Measurements from ENCODE around the gene OTOP3. TPM values are rescaled to one million over a fixed set of nuclear protein-coding genes. Genes with fewer than 3 reads are reported as not detected.
A peak's percentile ranks its signal among the peaks of the same experiment; 100 is the strongest.

The OTOP3 gene
- total and polyA plus RNA-seq, 8 donors, result 0.15 to 0.65 (median 0.35) TPM

DNA sequence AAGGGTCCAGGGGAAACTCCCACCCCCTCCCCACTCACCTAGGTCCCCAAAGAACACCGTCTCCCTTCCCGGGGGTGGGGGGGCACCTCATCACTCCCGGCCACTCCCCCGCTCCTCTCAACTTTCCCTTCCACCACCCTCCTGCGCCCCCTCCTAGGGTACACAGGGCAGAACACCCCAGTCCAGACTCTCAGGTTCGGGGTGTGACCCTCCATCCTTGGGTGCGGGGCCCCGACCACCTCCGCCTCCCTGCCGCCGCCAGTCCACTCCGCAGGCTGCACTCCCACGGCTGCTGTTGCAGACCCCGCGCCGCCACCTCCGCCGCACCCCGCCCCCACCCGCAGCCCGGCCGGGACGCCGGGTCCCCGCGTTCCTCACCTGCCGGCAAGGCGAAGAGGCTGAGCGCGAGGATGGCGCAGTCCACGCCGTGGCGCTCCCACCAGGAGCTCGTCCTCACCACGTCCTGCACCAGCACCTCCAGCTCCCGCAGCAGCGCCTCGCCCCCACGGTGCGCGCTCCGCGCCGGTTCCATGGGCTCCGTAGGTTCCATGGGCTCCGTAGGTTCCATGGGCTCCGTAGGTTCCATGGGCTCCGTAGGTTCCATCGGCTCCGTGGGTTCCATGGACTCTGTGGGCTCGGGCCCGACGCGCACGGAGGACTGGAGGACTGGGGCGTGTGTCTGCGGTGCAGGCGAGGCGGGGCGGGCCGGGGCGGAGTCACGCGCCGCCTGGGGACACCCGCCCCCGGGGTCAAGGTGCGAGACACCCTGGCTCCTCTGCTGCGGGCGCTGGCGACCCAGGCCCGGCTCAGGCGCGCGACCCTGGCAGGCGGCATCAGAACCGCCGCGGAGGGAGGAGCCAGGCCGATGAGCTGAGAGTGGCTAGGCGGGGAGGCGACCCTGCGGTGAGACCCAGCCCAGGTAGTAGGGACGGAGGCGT is 42.5 kb upstream of the OTOP3 start, which contains the start of gene FADS6:
FADS6 (minus strand) TSS at position 660 of the 938 bp plus-strand sequence; CDS start at position 622, 38 bp downstream.
- DNase-seq (no peak), FAIRE-seq (no peak), ATAC-seq (peak; percentile 49 to 70 (median 56))
- Histone ChIP-seq H3K9me3 (no peaks in the 10 kb centered on the region), H3K27me3 (no peaks in the 10 kb centered on the region), H3K36me3 (no peaks in the 10 kb centered on the region), H3K4me3 (peak within 1 kb of the TSS in 2 of 4 donors; percentile 20 to 30), H3K4me1 (peaks cover 0 to 8% (median 6%) of the 10 kb centered on the region in 3 donors), H3K27ac (no peak within 1 kb of the TSS)
- intact Hi-C loops (cut with DNase I), result no loop called here
- TF ChIP-seq, protein P1, sequence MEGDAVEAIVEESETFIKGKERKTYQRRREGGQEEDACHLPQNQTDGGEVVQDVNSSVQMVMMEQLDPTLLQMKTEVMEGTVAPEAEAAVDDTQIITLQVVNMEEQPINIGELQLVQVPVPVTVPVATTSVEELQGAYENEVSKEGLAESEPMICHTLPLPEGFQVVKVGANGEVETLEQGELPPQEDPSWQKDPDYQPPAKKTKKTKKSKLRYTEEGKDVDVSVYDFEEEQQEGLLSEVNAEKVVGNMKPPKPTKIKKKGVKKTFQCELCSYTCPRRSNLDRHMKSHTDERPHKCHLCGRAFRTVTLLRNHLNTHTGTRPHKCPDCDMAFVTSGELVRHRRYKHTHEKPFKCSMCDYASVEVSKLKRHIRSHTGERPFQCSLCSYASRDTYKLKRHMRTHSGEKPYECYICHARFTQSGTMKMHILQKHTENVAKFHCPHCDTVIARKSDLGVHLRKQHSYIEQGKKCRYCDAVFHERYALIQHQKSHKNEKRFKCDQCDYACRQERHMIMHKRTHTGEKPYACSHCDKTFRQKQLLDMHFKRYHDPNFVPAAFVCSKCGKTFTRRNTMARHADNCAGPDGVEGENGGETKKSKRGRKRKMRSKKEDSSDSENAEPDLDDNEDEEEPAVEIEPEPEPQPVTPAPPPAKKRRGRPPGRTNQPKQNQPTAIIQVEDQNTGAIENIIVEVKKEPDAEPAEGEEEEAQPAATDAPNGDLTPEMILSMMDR (IDR thresholded peaks at IDR 0.05), result no peak
- WGBS, 2 donors, result 2 to 4% methylated on average over 71 to 86 of the region's 86 CpGs

DNA sequence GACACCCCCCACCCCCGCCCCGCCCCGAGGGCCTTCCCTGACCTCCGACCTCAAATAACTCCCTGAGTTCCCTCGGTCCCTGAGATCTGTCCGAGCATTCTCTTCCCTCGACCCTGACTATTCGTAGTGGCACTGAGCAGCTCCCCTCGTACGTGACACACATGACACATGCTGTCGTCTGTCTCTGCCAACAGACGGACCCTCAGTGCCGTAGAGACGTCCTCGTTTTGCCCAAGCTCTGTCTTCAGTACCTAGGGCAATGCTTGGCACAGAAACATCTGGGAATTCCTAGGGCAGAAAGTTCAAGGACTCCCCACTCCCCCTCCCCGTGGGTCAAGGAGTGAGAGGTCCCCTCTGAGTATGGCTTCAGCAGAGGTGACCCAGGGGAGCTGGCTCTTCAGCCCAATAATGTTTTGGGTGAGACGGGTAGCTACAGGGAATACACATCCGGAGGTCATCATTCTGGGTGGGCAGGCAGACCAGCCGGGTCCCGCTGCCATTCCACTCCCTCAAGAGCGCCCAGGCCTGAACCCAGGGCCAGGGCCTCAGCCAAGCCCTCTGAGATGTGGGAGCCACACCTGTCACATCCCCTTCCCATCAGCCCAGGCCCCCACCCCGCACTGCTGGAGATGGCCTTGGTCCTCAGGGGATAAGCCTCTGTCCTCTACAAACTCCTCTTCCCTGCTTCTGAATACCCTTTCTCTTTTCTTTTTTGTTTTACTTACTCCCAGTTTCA is 41.6 kb upstream of the OTOP3 start:
- peak overlapping the region in 1 of 4 donors; percentile 30 for H3K4me3 ChIP-seq
- FAIRE-seq (no peak), DNase-seq (no peak), ATAC-seq (no peak)
- H3K27ac ChIP-seq, result no peak overlapping the region
- no peaks in the 10 kb centered on the region for H3K27me3 ChIP-seq
- no peaks in the 10 kb centered on the region for H3K36me3 ChIP-seq
- peaks cover 0 to 8% (median 6%) of the 10 kb centered on the region in 3 donors for H3K4me1 ChIP-seq
- H3K9me3 ChIP-seq, result no peaks in the 10 kb centered on the region
- TF ChIP-seq, protein P1 (IDR thresholded peaks at IDR 0.05), result no peak
- intact Hi-C loops (cut with DNase I), result no loop called here
- WGBS, 2 donors, result 33 to 36% methylated on average over 22 of the region's 22 CpGs

DNA sequence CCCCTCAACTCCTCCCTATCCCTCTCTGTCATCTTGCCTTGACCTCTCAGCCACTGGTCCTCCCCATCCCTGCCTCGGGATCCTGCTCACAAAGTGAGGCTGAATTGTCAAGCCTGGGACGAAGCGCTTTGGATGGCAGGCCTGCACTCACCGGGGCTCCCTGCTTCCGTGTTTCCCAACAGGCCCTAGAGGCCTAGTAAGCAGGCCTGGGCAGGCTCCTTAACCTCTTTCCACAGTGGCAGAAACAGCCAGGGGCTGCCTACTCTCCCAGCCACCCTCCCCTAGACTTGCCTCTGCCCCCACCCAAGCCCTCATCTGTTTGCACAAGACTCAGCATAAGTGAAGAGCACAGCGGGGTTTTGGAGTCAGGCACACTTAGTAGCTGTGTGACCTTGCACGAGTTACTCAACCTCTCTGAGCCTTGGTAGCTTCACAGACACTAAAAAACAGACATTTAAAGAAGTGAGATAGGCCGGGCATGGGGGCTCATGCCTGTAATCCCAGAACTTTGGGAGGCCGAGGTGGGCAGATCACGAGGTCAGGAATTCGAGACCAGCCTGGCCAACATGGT is 37.2 kb upstream of the OTOP3 start:
- intact Hi-C loops (cut with DNase I), result no loop called here
- no peaks in the 10 kb centered on the region for H3K27me3 ChIP-seq
- no peaks in the 10 kb centered on the region for H3K9me3 ChIP-seq
- FAIRE-seq (no peak), ATAC-seq (no peak), DNase-seq (no peak)
- no peak overlapping the region for H3K27ac ChIP-seq
- H3K36me3 ChIP-seq, result no peaks in the 10 kb centered on the region
- 75 to 83% methylated on average over 11 of the region's 11 CpGs for WGBS, 2 donors
- H3K4me1 ChIP-seq, result peaks cover 0 to 1% (median 0%) of the 10 kb centered on the region in 3 donors
- no peak overlapping the region for H3K4me3 ChIP-seq
- TF ChIP-seq, protein P1 (IDR thresholded peaks at IDR 0.05), result no peak

DNA sequence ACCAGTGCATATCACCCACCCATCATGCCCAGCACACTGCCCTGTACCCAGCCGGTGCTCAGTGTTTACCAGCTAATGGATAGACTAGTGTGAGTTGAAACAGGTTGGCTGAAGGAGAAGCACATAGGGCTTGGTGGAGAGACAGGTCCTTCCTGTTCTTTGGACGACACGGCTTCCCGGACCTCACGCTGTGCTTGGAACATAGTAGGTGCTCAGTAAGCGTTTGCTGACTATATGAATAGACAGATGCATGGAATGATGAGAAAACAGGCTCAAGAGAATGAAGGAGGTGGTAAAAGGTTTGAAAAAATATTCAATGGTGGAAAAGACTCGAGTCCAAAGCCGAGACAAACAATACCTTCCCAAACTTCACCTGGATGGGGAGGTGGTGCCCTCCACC is 35.5 kb upstream of the OTOP3 start:
- FAIRE-seq (no peak), DNase-seq (no peak), ATAC-seq (no peak)
- intact Hi-C loops (cut with DNase I), result no loop called here
- Histone ChIP-seq H3K9me3 (no peaks in the 10 kb centered on the region), H3K4me1 (no peaks in the 10 kb centered on the region), H3K4me3 (no peak overlapping the region), H3K27me3 (no peaks in the 10 kb centered on the region), H3K27ac (no peak overlapping the region), H3K36me3 (no peaks in the 10 kb centered on the region)
- TF ChIP-seq, protein P1 (IDR thresholded peaks at IDR 0.05), result no peak
- 71 to 78% methylated on average over 8 of the region's 8 CpGs for WGBS, 2 donors

Measured in pancreas (tissue), 10 donors.